H9 (cell line): ENCODE data around the gene ZNHIT6. TPM values are rescaled to one million over a fixed set of nuclear protein-coding genes. Genes with fewer than 3 reads are reported as not detected.

Source experiments
- DNase-seq: peaks from one replicate; pipeline ENCODE4 v3.0.0-alpha.2; 2017
- H2AFZ ChIP-seq: one replicate; pipeline ENCODE4 v1.6.1; 2013; ENCODE audit warnings: mild to moderate bottlenecking, low read length, control low read depth, moderate library complexity
- H2AK5ac ChIP-seq: 2 replicates; pipeline ENCODE4 v1.6.1; 2013; ENCODE audit warnings: low read length, control low read depth, mixed read lengths; ENCODE audit not compliant: insufficient read length
- H2BK120ac ChIP-seq: one replicate; pipeline ENCODE4 v1.6.1; 2013; ENCODE audit warnings: low read depth, mild to moderate bottlenecking, low read length, control low read depth, inconsistent platforms; ENCODE audit not compliant: poor library complexity, severe bottlenecking
- H2BK12ac ChIP-seq: 2 replicates; pipeline ENCODE4 v1.6.1; 2013; ENCODE audit warnings: low read length, control low read depth, mixed read lengths, low read depth; ENCODE audit not compliant: insufficient read length
- H2BK15ac ChIP-seq: 2 replicates; pipeline ENCODE4 v1.6.1; 2013; ENCODE audit warnings: low read depth, low read length, control low read depth
- H2BK20ac ChIP-seq: one replicate; pipeline ENCODE4 v1.6.1; 2013; ENCODE audit warnings: low read depth, mild to moderate bottlenecking, low read length, control low read depth, inconsistent platforms; ENCODE audit not compliant: poor library complexity, severe bottlenecking
- H2BK5ac ChIP-seq: 2 replicates; pipeline ENCODE4 v1.6.1; 2013; ENCODE audit warnings: low read length, control low read depth, mixed read lengths; ENCODE audit not compliant: insufficient read length
- H3K14ac ChIP-seq: 2 replicates; pipeline ENCODE4 v1.6.1; 2013; ENCODE audit warnings: low read length, control low read depth; ENCODE audit not compliant: insufficient read depth
- H3K18ac ChIP-seq: 2 replicates; pipeline ENCODE4 v1.6.1; 2013; ENCODE audit warnings: low read depth, mild to moderate bottlenecking, mixed read lengths, low read length, control low read depth; ENCODE audit not compliant: insufficient read length
- H3K23ac ChIP-seq: 2 replicates; pipeline ENCODE4 v1.6.1; 2013; ENCODE audit warnings: low read length, control low read depth, mixed read lengths, low read depth; ENCODE audit not compliant: insufficient read length
- H3K23me2 ChIP-seq: 2 replicates; pipeline ENCODE4 v1.6.1; 2013; ENCODE audit warnings: low read depth, mild to moderate bottlenecking, mixed read lengths, low read length, control low read depth; ENCODE audit not compliant: insufficient read length, poor library complexity, severe bottlenecking
- H3K27ac ChIP-seq: 2 replicates; pipeline ENCODE4 v1.5.1; 2013; ENCODE audit warnings: low read length, control low read depth, mixed read lengths, low read depth; ENCODE audit not compliant: insufficient read length
- H3K27me3 ChIP-seq: 2 replicates; pipeline ENCODE4 v1.6.1; 2013; ENCODE audit warnings: low read length, control low read depth, inconsistent platforms; ENCODE audit not compliant: insufficient read depth
- H3K4ac ChIP-seq: 2 replicates; pipeline ENCODE4 v1.6.1; 2013; ENCODE audit warnings: low read depth, mild to moderate bottlenecking, control low read depth, inconsistent platforms, low read length, moderate library complexity
- H3K4me1 ChIP-seq: 2 replicates; pipeline ENCODE4 v1.6.1; 2013; ENCODE audit warnings: low read length, control low read depth, inconsistent platforms; ENCODE audit not compliant: insufficient read depth
- H3K4me2 ChIP-seq: 2 replicates; pipeline ENCODE4 v1.6.1; 2013; ENCODE audit warnings: low read length, control low read depth, mixed read lengths; ENCODE audit not compliant: insufficient read length, insufficient read depth
- H3K56ac ChIP-seq: 2 replicates; pipeline ENCODE4 v1.6.1; 2013; ENCODE audit warnings: low read depth, mild to moderate bottlenecking, mixed read lengths, low read length, control low read depth; ENCODE audit not compliant: insufficient read length
- H3K79me1 ChIP-seq: 2 replicates; pipeline ENCODE4 v1.6.1; 2013; ENCODE audit warnings: low read depth, mild to moderate bottlenecking, moderate library complexity, low read length, control low read depth, inconsistent platforms; ENCODE audit not compliant: insufficient read depth, poor library complexity, severe bottlenecking
- H3K79me2 ChIP-seq: 2 replicates; pipeline ENCODE4 v1.6.1; 2013; ENCODE audit warnings: low read length, control low read depth, inconsistent platforms; ENCODE audit not compliant: insufficient read depth
- H3K9ac ChIP-seq: 2 replicates; pipeline ENCODE4 v1.6.1; 2013; ENCODE audit warnings: low read length, control low read depth, mixed read lengths; ENCODE audit not compliant: insufficient read length; ENCODE audit errors: extremely low read depth
- H3K9me3 ChIP-seq: one replicate; pipeline ENCODE4 v1.6.1; 2013; ENCODE audit warnings: low read depth, low read length, inconsistent platforms; ENCODE audit not compliant: control insufficient read depth
- H3T11ph ChIP-seq: one replicate; pipeline ENCODE4 v1.6.1; 2013; ENCODE audit warnings: mild to moderate bottlenecking, low read length, control low read depth, inconsistent platforms
- H4K20me1 ChIP-seq: one replicate; pipeline ENCODE4 v1.6.1; 2013; ENCODE audit not compliant: control insufficient read depth, insufficient read length, insufficient read depth
- H4K5ac ChIP-seq: 2 replicates; pipeline ENCODE4 v1.6.1; 2013; ENCODE audit warnings: low read depth, mild to moderate bottlenecking, mixed read lengths, low read length, control low read depth; ENCODE audit not compliant: insufficient read length
- H4K8ac ChIP-seq: replicated peaks from 2 replicates; pipeline ENCODE4 v1.6.1; 2013; ENCODE audit warnings: low read length, control low read depth, mixed read lengths, low read depth; ENCODE audit not compliant: insufficient read length
- H4K91ac ChIP-seq: 2 replicates; pipeline ENCODE4 v1.6.1; 2013; ENCODE audit warnings: low read depth, mild to moderate bottlenecking, moderate library complexity, mixed read lengths, low read length, control low read depth; ENCODE audit not compliant: insufficient read length
- H3K27ac Mint-ChIP-seq, 3 experiments: 2 replicates in 2 of 3; 3 replicates in 1 of 3; pipeline ENCODE4 v1.8.0; 2020 to 2021; ENCODE audit warnings: mixed read lengths in 3 of 3, mild to moderate bottlenecking in 1 of 3, moderate library complexity in 1 of 3
- H3K27me3 Mint-ChIP-seq: 2 replicates; pipeline ENCODE4 v1.8.0; 2021; ENCODE audit warnings: low read depth, mild to moderate bottlenecking, moderate library complexity, mixed read lengths
- H3K36me3 Mint-ChIP-seq, 3 experiments: 2 replicates in 2 of 3; 3 replicates in 1 of 3; pipeline ENCODE4 v1.8.0; 2020 to 2021; ENCODE audit warnings: low read depth in 3 of 3, mixed read lengths in 3 of 3; ENCODE audit not compliant: insufficient read depth in 1 of 3
- H3K4me1 Mint-ChIP-seq, 2 experiments: 2 replicates each; pipeline ENCODE4 v1.8.0; 2020; ENCODE audit warnings: mixed read lengths in 2 of 2
- H3K4me3 Mint-ChIP-seq, 2 experiments: 2 replicates in 1 of 2; 3 replicates in 1 of 2; pipeline ENCODE4 v1.8.0; 2020 to 2021; ENCODE audit warnings: mild to moderate bottlenecking in 2 of 2, mixed read lengths in 2 of 2, moderate library complexity in 1 of 2
- H3K9me3 Mint-ChIP-seq, 2 experiments: 2 replicates in 1 of 2; 3 replicates in 1 of 2; pipeline ENCODE4 v1.8.0; 2020; ENCODE audit warnings: mild to moderate bottlenecking in 2 of 2, mixed read lengths in 2 of 2, moderate library complexity in 1 of 2
- WGBS: extraction: QIAGEN DNeasy Blood & Tissue Kit; methylation state at CpG from one replicate; pipeline ENCODE4 v1.1.7; 2013; ENCODE audit warnings: missing lambda C conversion rate, low lambda C conversion rate, mixed read lengths; ENCODE audit not compliant: insufficient read length; ENCODE audit errors: extremely low coverage; 5-methylcytosine and 5-hydroxymethylcytosine counted together
- total RNA-seq: library from RNA; stranded (reverse); gene quantifications from 2 replicates; pipeline ENCODE4 v1.2.1, GENCODE V29; 2021
- TF ChIP-seq, protein P1 (sequence below): fragments of 200-600 bp; sonication (generic); conservative IDR thresholded peaks from 3 replicates; pipeline ENCODE4 v1.8.0; 2021; ENCODE audit warnings: antibody characterized with exemption, mild to moderate bottlenecking

The ZNHIT6 gene
- total RNA-seq, 1 experiment from 2014 or later, result 21.5 TPM

DNA sequence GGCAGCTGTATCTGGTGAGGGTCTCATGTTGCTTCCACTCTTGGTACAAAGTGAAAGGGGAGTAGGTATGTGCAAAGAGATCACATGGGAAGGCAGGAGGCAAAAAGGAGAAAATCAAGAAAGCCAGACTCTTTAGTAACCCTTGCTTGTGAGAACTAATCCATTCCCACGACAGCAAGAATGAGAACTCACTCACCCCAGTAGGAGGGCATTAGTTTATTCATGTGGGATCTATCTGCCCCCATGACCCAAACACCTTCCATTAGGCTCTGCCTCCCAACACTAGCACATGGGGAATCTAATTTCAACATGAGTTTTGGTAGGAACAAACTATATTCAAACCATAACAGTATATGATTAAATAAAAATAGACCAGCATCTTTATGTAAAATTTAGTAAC is 57.6 kb downstream of the ZNHIT6 start:
- WGBS, result no CpG with 5 or more reads among the region's 1 CpG

More for the DNA sequence above, 57.6 kb downstream of the ZNHIT6 start:
- Histone ChIP-seq H3K27ac (no peak overlapping the region), H3K4me2 (no peak overlapping the region), H3T11ph (no peak overlapping the region), H3K18ac (no peak overlapping the region), H3K4ac (no peak overlapping the region), H2BK20ac (no peak overlapping the region), H3K23ac (no peak overlapping the region), H2AK5ac (no peak overlapping the region), H3K14ac (no peak overlapping the region), H4K5ac (no peak overlapping the region), H3K56ac (no peak overlapping the region), H3K4me1 (no peaks in the 10 kb centered on the region), H2BK12ac (no peak overlapping the region), H4K91ac (no peak overlapping the region), H3K27me3 (no peaks in the 10 kb centered on the region), H3K9me3 (no peaks in the 10 kb centered on the region), H2BK5ac (no peak overlapping the region), H3K79me1 (no peaks in the 10 kb centered on the region), H4K20me1 (no peaks in the 10 kb centered on the region), H3K23me2 (no peaks in the 10 kb centered on the region), H3K9ac (no peak overlapping the region), H2BK15ac (no peak overlapping the region), H2BK120ac (no peak overlapping the region), H3K79me2 (no peaks in the 10 kb centered on the region), H4K8ac (no peak overlapping the region), H2AFZ (no peak overlapping the region)
- peaks cover 13 to 17% of the 10 kb centered on the region in 2 experiments for H3K9me3 Mint-ChIP-seq
- no peak overlapping the region for H3K4me3 Mint-ChIP-seq
- no peaks in the 10 kb centered on the region; the same call in 1 of the 2 replicates for H3K27me3 Mint-ChIP-seq
- H3K36me3 Mint-ChIP-seq, result peaks cover 28 to 49% (median 46%) of the 10 kb centered on the region in 3 experiments
- peak overlapping the region in 2 of 3 experiments; percentile 40 to 94; a peak in 3 of 7 replicates for H3K27ac Mint-ChIP-seq
- no peak for DNase-seq
- H3K4me1 Mint-ChIP-seq, result peaks cover 8 to 12% of the 10 kb centered on the region in 2 experiments
- TF ChIP-seq, protein P1, sequence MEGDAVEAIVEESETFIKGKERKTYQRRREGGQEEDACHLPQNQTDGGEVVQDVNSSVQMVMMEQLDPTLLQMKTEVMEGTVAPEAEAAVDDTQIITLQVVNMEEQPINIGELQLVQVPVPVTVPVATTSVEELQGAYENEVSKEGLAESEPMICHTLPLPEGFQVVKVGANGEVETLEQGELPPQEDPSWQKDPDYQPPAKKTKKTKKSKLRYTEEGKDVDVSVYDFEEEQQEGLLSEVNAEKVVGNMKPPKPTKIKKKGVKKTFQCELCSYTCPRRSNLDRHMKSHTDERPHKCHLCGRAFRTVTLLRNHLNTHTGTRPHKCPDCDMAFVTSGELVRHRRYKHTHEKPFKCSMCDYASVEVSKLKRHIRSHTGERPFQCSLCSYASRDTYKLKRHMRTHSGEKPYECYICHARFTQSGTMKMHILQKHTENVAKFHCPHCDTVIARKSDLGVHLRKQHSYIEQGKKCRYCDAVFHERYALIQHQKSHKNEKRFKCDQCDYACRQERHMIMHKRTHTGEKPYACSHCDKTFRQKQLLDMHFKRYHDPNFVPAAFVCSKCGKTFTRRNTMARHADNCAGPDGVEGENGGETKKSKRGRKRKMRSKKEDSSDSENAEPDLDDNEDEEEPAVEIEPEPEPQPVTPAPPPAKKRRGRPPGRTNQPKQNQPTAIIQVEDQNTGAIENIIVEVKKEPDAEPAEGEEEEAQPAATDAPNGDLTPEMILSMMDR, result no peak
